ENCODE results near the gene KRT31. TPM values are rescaled to one million over a fixed set of nuclear protein-coding genes. Genes with fewer than 3 reads are reported as not detected.

The KRT31 gene
- polyA plus RNA-seq, 3 donors: not detected

DNA sequence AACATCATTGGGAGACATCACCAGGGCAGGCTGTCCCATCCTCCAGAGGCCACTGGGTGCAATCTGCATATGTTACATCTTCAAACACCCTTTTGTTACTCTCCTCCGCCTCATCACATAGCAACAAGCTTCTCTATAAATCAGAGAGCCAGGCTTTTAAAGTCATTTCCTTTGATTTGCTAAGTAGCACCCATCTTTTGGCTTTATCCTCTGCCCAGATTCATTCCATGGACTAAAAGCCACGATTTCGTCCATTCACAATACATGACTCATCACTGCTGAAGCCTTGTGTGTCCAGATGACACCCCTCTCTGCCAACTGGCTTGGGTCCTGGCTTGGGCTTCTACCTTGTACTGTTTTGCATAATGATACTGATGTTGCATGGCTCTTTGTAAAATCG lies 45.3 kb upstream of the KRT31 start:
- H3K27ac Mint-ChIP-seq: no peak overlapping the region
- no peaks in the 10 kb centered on the region for H3K9me3 ChIP-seq (replicated peaks in 1 of 2; ENCODE audit: control insufficient read depth in 1 of 2, insufficient read depth in 1 of 2, low read length in 2 of 2)
- H3K4me1 ChIP-seq (ENCODE audit: control insufficient read depth in 1 of 2, insufficient read depth in 2 of 2, low read length in 2 of 2): no peaks in the 10 kb centered on the region
- no peak overlapping the region for H3K4me3 Mint-ChIP-seq
- H3K9ac ChIP-seq (ENCODE audit: insufficient read depth, low read length, poor library complexity, severe bottlenecking): no peak overlapping the region
- WGBS (ENCODE audit: insufficient coverage): 95% methylated on average over 3 of the region's 4 CpGs
- H3K79me2 ChIP-seq (ENCODE audit: insufficient read depth, low read length): no peaks in the 10 kb centered on the region
- H3K36me3 ChIP-seq (replicated peaks in 1 of 2; ENCODE audit: control insufficient read depth in 1 of 2, insufficient read depth in 2 of 2, low read length in 2 of 2): no peaks in the 10 kb centered on the region
- H3K27me3 Mint-ChIP-seq (ENCODE audit: low read depth in 3 of 3): peaks cover 11 to 27% (median 13%) of the 10 kb centered on the region in 3 donors
- no peak overlapping the region for H3K4me3 ChIP-seq (replicated peaks in 1 of 3; ENCODE audit: low read depth in 2 of 3, low read length in 3 of 3)
- no peaks in the 10 kb centered on the region for H3K4me1 Mint-ChIP-seq
- no peak overlapping the region for H3K27ac ChIP-seq (ENCODE audit: low read depth in 1 of 2, low read length in 2 of 2)
- no peak overlapping the region for H3K4me2 ChIP-seq (replicated peaks; ENCODE audit: extremely low read depth, low read length, poor library complexity, severe bottlenecking)
- TF ChIP-seq, protein P1, sequence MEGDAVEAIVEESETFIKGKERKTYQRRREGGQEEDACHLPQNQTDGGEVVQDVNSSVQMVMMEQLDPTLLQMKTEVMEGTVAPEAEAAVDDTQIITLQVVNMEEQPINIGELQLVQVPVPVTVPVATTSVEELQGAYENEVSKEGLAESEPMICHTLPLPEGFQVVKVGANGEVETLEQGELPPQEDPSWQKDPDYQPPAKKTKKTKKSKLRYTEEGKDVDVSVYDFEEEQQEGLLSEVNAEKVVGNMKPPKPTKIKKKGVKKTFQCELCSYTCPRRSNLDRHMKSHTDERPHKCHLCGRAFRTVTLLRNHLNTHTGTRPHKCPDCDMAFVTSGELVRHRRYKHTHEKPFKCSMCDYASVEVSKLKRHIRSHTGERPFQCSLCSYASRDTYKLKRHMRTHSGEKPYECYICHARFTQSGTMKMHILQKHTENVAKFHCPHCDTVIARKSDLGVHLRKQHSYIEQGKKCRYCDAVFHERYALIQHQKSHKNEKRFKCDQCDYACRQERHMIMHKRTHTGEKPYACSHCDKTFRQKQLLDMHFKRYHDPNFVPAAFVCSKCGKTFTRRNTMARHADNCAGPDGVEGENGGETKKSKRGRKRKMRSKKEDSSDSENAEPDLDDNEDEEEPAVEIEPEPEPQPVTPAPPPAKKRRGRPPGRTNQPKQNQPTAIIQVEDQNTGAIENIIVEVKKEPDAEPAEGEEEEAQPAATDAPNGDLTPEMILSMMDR (IDR thresholded peaks at IDR 0.05): no peak
- H3K9me3 Mint-ChIP-seq: peaks cover 0 to 3% (median 0%) of the 10 kb centered on the region in 7 donors
- no peaks in the 10 kb centered on the region for H3K36me3 Mint-ChIP-seq
- H2AFZ ChIP-seq (ENCODE audit: insufficient read depth, low read depth, low read length, poor library complexity, severe bottlenecking): no peak overlapping the region
- DNase-seq: no peak
- no peaks in the 10 kb centered on the region for H4K20me1 ChIP-seq (ENCODE audit: insufficient read depth, low read length)
- H3K27me3 ChIP-seq (ENCODE audit: control insufficient read depth in 2 of 2, insufficient read depth in 2 of 2, low read length in 2 of 2): peaks cover 2 to 3% of the 10 kb centered on the region in 2 donors
- intact Hi-C loops (cut with micrococcal nuclease): no loop called here

DNA sequence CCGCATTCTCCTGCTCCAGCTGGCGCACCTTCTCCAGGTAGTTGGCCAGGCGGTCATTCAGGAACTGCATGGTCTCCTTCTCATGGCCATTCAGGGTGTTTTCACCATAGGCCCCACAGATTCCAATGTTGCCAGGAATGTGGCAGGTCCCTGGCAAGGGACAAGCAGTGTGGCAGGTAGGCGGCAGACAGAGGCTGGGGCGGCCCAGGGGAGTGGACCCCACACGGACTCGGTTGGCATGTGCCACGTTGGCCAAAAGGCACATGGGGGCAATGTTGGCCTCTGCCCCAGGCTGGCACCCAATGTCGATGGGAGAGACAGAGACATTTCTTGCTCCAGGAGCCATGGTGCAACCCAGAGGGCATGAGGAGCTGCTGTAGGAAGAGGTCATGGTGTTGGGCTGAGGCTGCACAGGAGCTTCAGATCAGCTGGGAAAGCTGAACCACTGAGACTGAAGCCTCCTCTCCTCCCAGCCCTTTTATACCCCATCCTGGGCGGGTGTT lies 43.2 kb upstream of the KRT31 start, which contains the start of gene KRT38:
TSS of gene KRT38 (minus strand) at position 453 of the 503 bp plus-strand sequence. CDS start at position 391, 62 bp downstream.
- WGBS (ENCODE audit: insufficient coverage): 97% methylated on average over 8 of the region's 10 CpGs
- Histone ChIP-seq H4K20me1 (ENCODE audit: insufficient read depth, low read length) (no peaks in the 10 kb centered on the region), H2AFZ (ENCODE audit: insufficient read depth, low read depth, low read length, poor library complexity, severe bottlenecking) (no peak within 1 kb of the TSS), H3K27ac (ENCODE audit: low read depth in 1 of 2, low read length in 2 of 2) (no peak within 1 kb of the TSS), H3K36me3 (replicated peaks in 1 of 2; ENCODE audit: control insufficient read depth in 1 of 2, insufficient read depth in 2 of 2, low read length in 2 of 2) (no peaks in the 10 kb centered on the region), H3K9me3 (replicated peaks in 1 of 2; ENCODE audit: control insufficient read depth in 1 of 2, insufficient read depth in 1 of 2, low read length in 2 of 2) (no peaks in the 10 kb centered on the region), H3K9ac (ENCODE audit: insufficient read depth, low read length, poor library complexity, severe bottlenecking) (no peak within 1 kb of the TSS), H3K4me1 (ENCODE audit: control insufficient read depth in 1 of 2, insufficient read depth in 2 of 2, low read length in 2 of 2) (no peaks in the 10 kb centered on the region), H3K27me3 (ENCODE audit: control insufficient read depth in 2 of 2, insufficient read depth in 2 of 2, low read length in 2 of 2) (peaks cover 2 to 3% of the 10 kb centered on the region in 2 donors), H3K4me2 (replicated peaks; ENCODE audit: extremely low read depth, low read length, poor library complexity, severe bottlenecking) (no peak within 1 kb of the TSS), H3K4me3 (replicated peaks in 1 of 3; ENCODE audit: low read depth in 2 of 3, low read length in 3 of 3) (no peak within 1 kb of the TSS), H3K79me2 (ENCODE audit: insufficient read depth, low read length) (no peaks in the 10 kb centered on the region)
- Mint-ChIP-seq H3K4me3 (no peak within 1 kb of the TSS), H3K36me3 (no peaks in the 10 kb centered on the region), H3K4me1 (no peaks in the 10 kb centered on the region), H3K9me3 (peaks cover 0 to 3% (median 0%) of the 10 kb centered on the region in 7 donors), H3K27ac (no peak within 1 kb of the TSS), H3K27me3 (ENCODE audit: low read depth in 3 of 3) (peaks cover 9 to 25% (median 10%) of the 10 kb centered on the region in 3 donors)
- no peak for DNase-seq
- intact Hi-C loops (cut with micrococcal nuclease): no loop called here
- TF ChIP-seq, protein P1 (IDR thresholded peaks at IDR 0.05): no peak
